ENCODE results near the gene NXPE3. TPM values are rescaled to one million over a fixed set of nuclear protein-coding genes. Genes with fewer than 3 reads are reported as not detected.

NXPE3 gene
- total and polyA plus RNA-seq, 9 of the 15 experiments (the other 6 are each of a cell fraction or from before 2014, with no cell fraction given) = 0.25 to 2.5 (median 0.95) TPM

DNA sequence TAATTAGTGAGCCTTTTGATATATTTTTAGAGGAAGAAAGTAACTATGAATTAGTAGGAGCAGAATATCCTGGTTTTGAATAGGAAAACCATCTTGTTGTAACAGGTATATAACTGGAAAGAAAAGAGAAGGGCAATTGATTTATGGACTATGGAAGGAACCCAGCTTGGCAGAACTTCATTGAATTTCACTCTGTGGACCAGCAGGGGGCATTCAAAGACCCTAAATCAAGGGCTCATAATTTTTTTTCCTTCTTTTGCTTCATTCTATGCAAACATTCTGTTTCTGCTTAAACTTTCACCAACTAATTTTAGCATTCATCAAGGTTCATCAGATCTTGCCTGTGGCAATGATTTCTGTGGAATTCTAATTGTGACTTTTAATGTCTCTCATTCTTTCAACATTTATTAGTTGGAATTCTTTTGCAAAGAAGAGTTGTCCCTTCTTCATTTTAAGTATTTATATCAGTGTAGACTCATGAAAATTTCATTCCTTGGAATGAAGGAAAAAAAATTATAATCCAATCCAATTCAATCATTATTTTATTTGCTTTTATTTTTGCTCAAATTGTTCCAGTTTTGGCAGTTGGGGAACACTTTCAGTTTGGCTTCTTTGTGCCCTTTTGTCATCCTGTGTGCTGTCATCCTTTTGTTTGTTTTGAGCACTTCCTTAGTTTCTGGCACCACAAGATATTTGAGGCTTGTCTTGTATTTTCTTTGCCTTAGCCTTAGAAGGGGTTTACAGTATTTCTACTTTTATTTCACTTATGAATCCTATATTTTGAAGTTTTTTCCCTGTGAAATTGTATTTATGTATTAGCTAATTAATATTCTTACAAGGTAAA, 30.4 kb downstream of the NXPE3 start:
- H3K27ac ChIP-seq (ENCODE audit: extremely low read depth, low read depth, low read length) = no peak overlapping the region
- BruUV-seq (replicated peaks) = no TSS peak
- no peaks in the 10 kb centered on the region for H3K4me1 ChIP-seq (replicated peaks in 1 of 2; ENCODE audit: control insufficient read depth in 2 of 2, insufficient read depth in 2 of 2, low read length in 2 of 2)
- no peak overlapping the region for H3K4me3 ChIP-seq
- in situ Hi-C loops (cut with MboI) (loop anchor here (5.0 to 25.0 kb wide), 2 partner anchors 418 to 728 kb away; no protein-coding TSS in a partner anchor), intact Hi-C loops (cut with micrococcal nuclease) (loop anchor here (1.0 to 10.0 kb wide), 2 partner anchors 155 to 416 kb away; no protein-coding TSS in a partner anchor)
- ChIA-PET CTCF (ENCODE audit: low intra/inter-chr PET ratio) (interaction anchor here (0.6 to 2.1 kb wide), 4 partner anchors 9 to 419 kb away, joined by 3 to 25 read pairs (median 3); no protein-coding TSS in a partner anchor), POLR2A (no interaction called here)
- ATAC-seq (peak; percentile 61; the same call in 2 of the 3 replicates), DNase-seq (ENCODE audit: extremely low read depth in 1 of 4, low spot score in 3 of 4) (peak; percentile 21 to 44 (median 32)), FAIRE-seq (peak; percentile 80)
- no peaks in the 10 kb centered on the region for H3K9me1 ChIP-seq (ENCODE audit: control insufficient read depth, insufficient read depth, low read length)
- no peaks in the 10 kb centered on the region for H4K20me1 ChIP-seq (replicated peaks; ENCODE audit: control insufficient read depth, insufficient read depth, low read length)
- H3K36me3 ChIP-seq (ENCODE audit: control insufficient read depth, insufficient read depth, low read length) = no peaks in the 10 kb centered on the region
- no peaks in the 10 kb centered on the region for H3K27me3 ChIP-seq (ENCODE audit: control insufficient read depth in 2 of 2, insufficient read depth in 2 of 2, low read length in 2 of 2)
- H3K9ac ChIP-seq (ENCODE audit: insufficient read depth in 1 of 2, low read depth in 2 of 2, low read length in 2 of 2) = no peak overlapping the region
- no peak overlapping the region for H3K4me2 ChIP-seq (ENCODE audit: insufficient read depth, low read length)
- no peaks in the 10 kb centered on the region for H3K79me2 ChIP-seq (ENCODE audit: control insufficient read depth, insufficient read depth, low read length)
- H3K9me3 ChIP-seq (replicated peaks; ENCODE audit: control insufficient read depth, insufficient read depth, low read depth, low read length) = no peaks in the 10 kb centered on the region
- no peak overlapping the region for H2AFZ ChIP-seq (ENCODE audit: low read depth, low read length)
- TF ChIP-seq DACH1 (IDR thresholded peaks at IDR 0.05; ENCODE audit: partially characterized antibody) (no peak), NFIX (CRISPR knock-in tag; IDR thresholded peaks at IDR 0.05; ENCODE audit: low read depth) (no peak), HNRNPK (IDR thresholded peaks at IDR 0.05; ENCODE audit: low read depth, low read length, poor library complexity, severe bottlenecking) (no peak), GABPB1 (CRISPR knock-in tag; IDR thresholded peaks at IDR 0.05) (no peak), ZNF184 (CRISPR knock-in tag; IDR thresholded peaks at IDR 0.05) (no peak), CBX2 (IDR thresholded peaks at IDR 0.05; ENCODE audit: insufficient read depth, low read length, poor library complexity, severe bottlenecking) (no peak)
- TF ChIP-seq, protein P1, sequence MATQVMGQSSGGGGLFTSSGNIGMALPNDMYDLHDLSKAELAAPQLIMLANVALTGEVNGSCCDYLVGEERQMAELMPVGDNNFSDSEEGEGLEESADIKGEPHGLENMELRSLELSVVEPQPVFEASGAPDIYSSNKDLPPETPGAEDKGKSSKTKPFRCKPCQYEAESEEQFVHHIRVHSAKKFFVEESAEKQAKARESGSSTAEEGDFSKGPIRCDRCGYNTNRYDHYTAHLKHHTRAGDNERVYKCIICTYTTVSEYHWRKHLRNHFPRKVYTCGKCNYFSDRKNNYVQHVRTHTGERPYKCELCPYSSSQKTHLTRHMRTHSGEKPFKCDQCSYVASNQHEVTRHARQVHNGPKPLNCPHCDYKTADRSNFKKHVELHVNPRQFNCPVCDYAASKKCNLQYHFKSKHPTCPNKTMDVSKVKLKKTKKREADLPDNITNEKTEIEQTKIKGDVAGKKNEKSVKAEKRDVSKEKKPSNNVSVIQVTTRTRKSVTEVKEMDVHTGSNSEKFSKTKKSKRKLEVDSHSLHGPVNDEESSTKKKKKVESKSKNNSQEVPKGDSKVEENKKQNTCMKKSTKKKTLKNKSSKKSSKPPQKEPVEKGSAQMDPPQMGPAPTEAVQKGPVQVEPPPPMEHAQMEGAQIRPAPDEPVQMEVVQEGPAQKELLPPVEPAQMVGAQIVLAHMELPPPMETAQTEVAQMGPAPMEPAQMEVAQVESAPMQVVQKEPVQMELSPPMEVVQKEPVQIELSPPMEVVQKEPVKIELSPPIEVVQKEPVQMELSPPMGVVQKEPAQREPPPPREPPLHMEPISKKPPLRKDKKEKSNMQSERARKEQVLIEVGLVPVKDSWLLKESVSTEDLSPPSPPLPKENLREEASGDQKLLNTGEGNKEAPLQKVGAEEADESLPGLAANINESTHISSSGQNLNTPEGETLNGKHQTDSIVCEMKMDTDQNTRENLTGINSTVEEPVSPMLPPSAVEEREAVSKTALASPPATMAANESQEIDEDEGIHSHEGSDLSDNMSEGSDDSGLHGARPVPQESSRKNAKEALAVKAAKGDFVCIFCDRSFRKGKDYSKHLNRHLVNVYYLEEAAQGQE (IDR thresholded peaks at IDR 0.05; ENCODE audit: borderline replicate concordance) = peak; percentile 54; the same call in 1 of the 2 replicates
- TF ChIP-seq, protein P1 (CRISPR knock-in tag; IDR thresholded peaks at IDR 0.05; ENCODE audit: low read depth) = no peak
- TF ChIP-seq, protein P2, sequence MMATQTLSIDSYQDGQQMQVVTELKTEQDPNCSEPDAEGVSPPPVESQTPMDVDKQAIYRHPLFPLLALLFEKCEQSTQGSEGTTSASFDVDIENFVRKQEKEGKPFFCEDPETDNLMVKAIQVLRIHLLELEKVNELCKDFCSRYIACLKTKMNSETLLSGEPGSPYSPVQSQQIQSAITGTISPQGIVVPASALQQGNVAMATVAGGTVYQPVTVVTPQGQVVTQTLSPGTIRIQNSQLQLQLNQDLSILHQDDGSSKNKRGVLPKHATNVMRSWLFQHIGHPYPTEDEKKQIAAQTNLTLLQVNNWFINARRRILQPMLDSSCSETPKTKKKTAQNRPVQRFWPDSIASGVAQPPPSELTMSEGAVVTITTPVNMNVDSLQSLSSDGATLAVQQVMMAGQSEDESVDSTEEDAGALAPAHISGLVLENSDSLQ (IDR thresholded peaks at IDR 0.05) = peak; percentile 56; the same call in 1 of the 2 replicates
- TF ChIP-seq, protein P3, sequence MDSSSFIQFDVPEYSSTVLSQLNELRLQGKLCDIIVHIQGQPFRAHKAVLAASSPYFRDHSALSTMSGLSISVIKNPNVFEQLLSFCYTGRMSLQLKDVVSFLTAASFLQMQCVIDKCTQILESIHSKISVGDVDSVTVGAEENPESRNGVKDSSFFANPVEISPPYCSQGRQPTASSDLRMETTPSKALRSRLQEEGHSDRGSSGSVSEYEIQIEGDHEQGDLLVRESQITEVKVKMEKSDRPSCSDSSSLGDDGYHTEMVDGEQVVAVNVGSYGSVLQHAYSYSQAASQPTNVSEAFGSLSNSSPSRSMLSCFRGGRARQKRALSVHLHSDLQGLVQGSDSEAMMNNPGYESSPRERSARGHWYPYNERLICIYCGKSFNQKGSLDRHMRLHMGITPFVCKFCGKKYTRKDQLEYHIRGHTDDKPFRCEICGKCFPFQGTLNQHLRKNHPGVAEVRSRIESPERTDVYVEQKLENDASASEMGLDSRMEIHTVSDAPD (CRISPR knock-in tag; IDR thresholded peaks at IDR 0.05) = no peak

Data from K562 (cell line).